HepG2 (cell line): ENCODE data around the gene GMFB. TPM values are rescaled to one million over a fixed set of nuclear protein-coding genes. Genes with fewer than 3 reads are reported as not detected.

Experiments used
- CBX2 ChIP-seq, 2 experiments: fragments of 200-600 bp in 1 of 2; sonication (generic); formaldehyde crosslinking in 1 of 2; IDR thresholded peaks; 2 replicates each; pipeline versions ENCODE4 v1.7.0 to v1.8.1; 2018 to 2022; ENCODE audit warnings: low read depth in 2 of 2, low read length in 1 of 2, mild to moderate bottlenecking in 1 of 2, missing genetic modification reagents in 1 of 2
- CREM ChIP-seq, 2 experiments: sonication (generic) in 1 of 2; formaldehyde crosslinking in 1 of 2; IDR thresholded peaks; 2 replicates each; pipeline versions ENCODE4 v1.4.0 to v1.6.1; 2016 to 2020; ENCODE audit warnings: antibody characterized with exemption in 1 of 2, mild to moderate bottlenecking in 1 of 2, missing genetic modification reagents in 1 of 2
- GABPB1 ChIP-seq: IDR thresholded peaks from 2 replicates; pipeline ENCODE4 v1.6.1; 2016; ENCODE audit warnings: mild to moderate bottlenecking, missing genetic modification reagents, moderate library complexity, missing compliant biosample characterization
- HMG20B ChIP-seq: conservative IDR thresholded peaks from 2 replicates; pipeline ENCODE4 v1.6.1; 2016; ENCODE audit warnings: missing genetic modification reagents, missing compliant biosample characterization
- HOXA5 ChIP-seq: sonication (generic); formaldehyde crosslinking; IDR thresholded peaks from 2 replicates; pipeline ENCODE4 v1.4.0; 2020; ENCODE audit warnings: missing genetic modification reagents
- JUN ChIP-seq: sonication (generic); formaldehyde crosslinking; IDR thresholded peaks from 2 replicates; pipeline ENCODE4 v1.4.0; 2020; ENCODE audit warnings: mild to moderate bottlenecking, missing genetic modification reagents
- SOX6 ChIP-seq, 2 experiments: fragments of 450-650 bp in 1 of 2; sonication (generic) in 1 of 2; formaldehyde crosslinking in 1 of 2; IDR thresholded peaks; 2 replicates each; pipeline versions ENCODE4 v1.4.0 to v1.6.1; 2017 to 2020; ENCODE audit warnings: antibody characterized with exemption in 1 of 2, mild to moderate bottlenecking in 1 of 2, missing genetic modification reagents in 1 of 2
- TARDBP ChIP-seq: sonication (generic); formaldehyde crosslinking; IDR thresholded peaks from 2 replicates; pipeline ENCODE4 v1.8.0; 2022; ENCODE audit warnings: mild to moderate bottlenecking, missing genetic modification reagents
- XRCC5 ChIP-seq: fragments of 200-400 bp; formaldehyde crosslinking; optimal IDR thresholded peaks from 2 replicates; pipeline ENCODE3; 2017; ENCODE audit warnings: mild to moderate bottlenecking, low read length
- YEATS4 ChIP-seq: sonication (generic); formaldehyde crosslinking; IDR thresholded peaks from 2 replicates; pipeline ENCODE4 v1.4.0; 2020; ENCODE audit warnings: missing genetic modification reagents, borderline replicate concordance
- ZNF12 ChIP-seq: sonication (generic); formaldehyde crosslinking; IDR thresholded peaks from 2 replicates; pipeline ENCODE4 v1.5.0; 2020; ENCODE audit warnings: missing genetic modification reagents
- ZNF451 ChIP-seq: sonication (generic); formaldehyde crosslinking; IDR thresholded peaks from 2 replicates; pipeline ENCODE4 v1.5.0; 2020; ENCODE audit warnings: mild to moderate bottlenecking, missing genetic modification reagents
- ZNF576 ChIP-seq: sonication (generic); formaldehyde crosslinking; IDR thresholded peaks from 2 replicates; pipeline ENCODE4 v1.4.0; 2020; ENCODE audit warnings: mild to moderate bottlenecking, missing genetic modification reagents
- ZNF652 ChIP-seq: IDR thresholded peaks from 2 replicates; pipeline ENCODE4 v1.6.1; 2016; ENCODE audit warnings: low read depth, borderline replicate concordance
- ZNF790 ChIP-seq: sonication (generic); formaldehyde crosslinking; IDR thresholded peaks from 2 replicates; pipeline ENCODE4 v1.8.0; 2022; ENCODE audit warnings: missing genetic modification reagents, mild to moderate bottlenecking, borderline replicate concordance
- ZNF883 ChIP-seq: sonication (generic); formaldehyde crosslinking; IDR thresholded peaks from 2 replicates; pipeline ENCODE4 v1.5.1; 2020; ENCODE audit warnings: mild to moderate bottlenecking, missing genetic modification reagents; ENCODE audit errors: not compliant biosample characterization
- polyA plus RNA-seq, 8 experiments: library from polyadenylated mRNA; depleted of rRNA in 3 of 8; stranded (reverse) in 7 of 8; unstranded in 1 of 8; fragments of >200 nt; fragmentation: Illumina TruSeq in 4 of 8; extraction: Trizol in 4 of 8; gene quantifications; 2 replicates each; pipeline versions ENCODE4 v1.2.1 to v1.2.3, GENCODE V29; 2011 to 2016; ENCODE audit warnings: low read depth in 4 of 8, missing spikeins in 1 of 8, mixed read lengths in 1 of 8; ENCODE audit not compliant: insufficient read depth in 1 of 8
- total RNA-seq, 5 experiments: library from RNA; depleted of rRNA; stranded (reverse); fragments of >200 nt; fragmentation: Illumina TruSeq; extraction: Trizol; gene quantifications; 2 replicates each; pipeline ENCODE4 v1.2.3, GENCODE V29; 2016; ENCODE audit warnings: low read depth in 1 of 5
- TF ChIP-seq, protein P1 (sequence below): IDR thresholded peaks from 2 replicates; pipeline ENCODE4 v1.6.1; 2016; ENCODE audit warnings: low read depth, control low read depth
- TF ChIP-seq, protein P2 (sequence below): sonication (generic); formaldehyde crosslinking; IDR thresholded peaks from 2 replicates; pipeline ENCODE4 v1.8.0; 2022; ENCODE audit warnings: missing genetic modification reagents, low read depth, mild to moderate bottlenecking, borderline replicate concordance
- TF ChIP-seq, protein P3 (sequence below): sonication (generic); formaldehyde crosslinking; IDR thresholded peaks from one replicate; pipeline ENCODE4 v1.5.1; 2020; ENCODE audit warnings: mild to moderate bottlenecking, missing genetic modification reagents; ENCODE audit errors: not compliant biosample characterization

GMFB gene
- total and polyA plus RNA-seq, 2 of the 13 experiments (the other 11 are each of a cell fraction or from before 2014, with no cell fraction given): 17.3 to 68.2 TPM

- TF ChIP-seq, protein P1, sequence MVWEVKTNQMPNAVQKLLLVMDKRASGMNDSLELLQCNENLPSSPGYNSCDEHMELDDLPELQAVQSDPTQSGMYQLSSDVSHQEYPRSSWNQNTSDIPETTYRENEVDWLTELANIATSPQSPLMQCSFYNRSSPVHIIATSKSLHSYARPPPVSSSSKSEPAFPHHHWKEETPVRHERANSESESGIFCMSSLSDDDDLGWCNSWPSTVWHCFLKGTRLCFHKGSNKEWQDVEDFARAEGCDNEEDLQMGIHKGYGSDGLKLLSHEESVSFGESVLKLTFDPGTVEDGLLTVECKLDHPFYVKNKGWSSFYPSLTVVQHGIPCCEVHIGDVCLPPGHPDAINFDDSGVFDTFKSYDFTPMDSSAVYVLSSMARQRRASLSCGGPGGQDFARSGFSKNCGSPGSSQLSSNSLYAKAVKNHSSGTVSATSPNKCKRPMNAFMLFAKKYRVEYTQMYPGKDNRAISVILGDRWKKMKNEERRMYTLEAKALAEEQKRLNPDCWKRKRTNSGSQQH (CRISPR knock-in tag): no peak
- TF ChIP-seq JUN (CRISPR knock-in tag) (no peak), CREM (IDR thresholded peaks at IDR 0.05) (peak; percentile 43; the same call in 1 of the 2 replicates), CREM (CRISPR knock-in tag; IDR thresholded peaks at IDR 0.05) (no peak), ZNF790 (no peak), YEATS4 (CRISPR knock-in tag) (peak; percentile 60), HOXA5 (CRISPR knock-in tag) (no peak; the same call in 1 of the 2 replicates), ZNF576 (CRISPR knock-in tag) (no peak), ZNF451 (CRISPR knock-in tag) (no peak), TARDBP (CRISPR knock-in tag) (0 out of 2 replicates have a peak, but pooled peaks have one; percentile 49), ZNF12 (CRISPR knock-in tag) (no peak), XRCC5 (no peak), GABPB1 (0 out of 2 replicates have a peak, but pooled peaks have one; percentile 19), CBX2 (IDR thresholded peaks at IDR 0.05; ENCODE audit: low read depth, low read length) (no peak), CBX2 (CRISPR knock-in tag; IDR thresholded peaks at IDR 0.05; ENCODE audit: low read depth) (no peak), ZNF883 (CRISPR knock-in tag) (no peak), SOX6 (IDR thresholded peaks at IDR 0.05) (no peak), SOX6 (CRISPR knock-in tag; IDR thresholded peaks at IDR 0.05) (peak; percentile 22; the same call in 1 of the 2 replicates), ZNF652 (CRISPR knock-in tag) (peak; percentile 73; the same call in 1 of the 2 replicates), HMG20B (0 out of 2 replicates have a peak, but pooled peaks have one; percentile 51)
- TF ChIP-seq, protein P2, sequence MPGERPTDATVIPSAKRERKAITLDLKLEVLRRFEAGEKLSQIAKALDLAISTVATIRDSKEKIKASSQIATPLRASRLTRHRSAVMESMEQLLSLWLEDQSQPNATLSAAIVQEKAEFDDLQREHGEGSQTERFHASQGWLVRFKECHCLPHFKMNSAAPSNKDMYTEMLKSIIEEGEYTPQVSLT (CRISPR knock-in tag): no peak
- TF ChIP-seq, protein P3, sequence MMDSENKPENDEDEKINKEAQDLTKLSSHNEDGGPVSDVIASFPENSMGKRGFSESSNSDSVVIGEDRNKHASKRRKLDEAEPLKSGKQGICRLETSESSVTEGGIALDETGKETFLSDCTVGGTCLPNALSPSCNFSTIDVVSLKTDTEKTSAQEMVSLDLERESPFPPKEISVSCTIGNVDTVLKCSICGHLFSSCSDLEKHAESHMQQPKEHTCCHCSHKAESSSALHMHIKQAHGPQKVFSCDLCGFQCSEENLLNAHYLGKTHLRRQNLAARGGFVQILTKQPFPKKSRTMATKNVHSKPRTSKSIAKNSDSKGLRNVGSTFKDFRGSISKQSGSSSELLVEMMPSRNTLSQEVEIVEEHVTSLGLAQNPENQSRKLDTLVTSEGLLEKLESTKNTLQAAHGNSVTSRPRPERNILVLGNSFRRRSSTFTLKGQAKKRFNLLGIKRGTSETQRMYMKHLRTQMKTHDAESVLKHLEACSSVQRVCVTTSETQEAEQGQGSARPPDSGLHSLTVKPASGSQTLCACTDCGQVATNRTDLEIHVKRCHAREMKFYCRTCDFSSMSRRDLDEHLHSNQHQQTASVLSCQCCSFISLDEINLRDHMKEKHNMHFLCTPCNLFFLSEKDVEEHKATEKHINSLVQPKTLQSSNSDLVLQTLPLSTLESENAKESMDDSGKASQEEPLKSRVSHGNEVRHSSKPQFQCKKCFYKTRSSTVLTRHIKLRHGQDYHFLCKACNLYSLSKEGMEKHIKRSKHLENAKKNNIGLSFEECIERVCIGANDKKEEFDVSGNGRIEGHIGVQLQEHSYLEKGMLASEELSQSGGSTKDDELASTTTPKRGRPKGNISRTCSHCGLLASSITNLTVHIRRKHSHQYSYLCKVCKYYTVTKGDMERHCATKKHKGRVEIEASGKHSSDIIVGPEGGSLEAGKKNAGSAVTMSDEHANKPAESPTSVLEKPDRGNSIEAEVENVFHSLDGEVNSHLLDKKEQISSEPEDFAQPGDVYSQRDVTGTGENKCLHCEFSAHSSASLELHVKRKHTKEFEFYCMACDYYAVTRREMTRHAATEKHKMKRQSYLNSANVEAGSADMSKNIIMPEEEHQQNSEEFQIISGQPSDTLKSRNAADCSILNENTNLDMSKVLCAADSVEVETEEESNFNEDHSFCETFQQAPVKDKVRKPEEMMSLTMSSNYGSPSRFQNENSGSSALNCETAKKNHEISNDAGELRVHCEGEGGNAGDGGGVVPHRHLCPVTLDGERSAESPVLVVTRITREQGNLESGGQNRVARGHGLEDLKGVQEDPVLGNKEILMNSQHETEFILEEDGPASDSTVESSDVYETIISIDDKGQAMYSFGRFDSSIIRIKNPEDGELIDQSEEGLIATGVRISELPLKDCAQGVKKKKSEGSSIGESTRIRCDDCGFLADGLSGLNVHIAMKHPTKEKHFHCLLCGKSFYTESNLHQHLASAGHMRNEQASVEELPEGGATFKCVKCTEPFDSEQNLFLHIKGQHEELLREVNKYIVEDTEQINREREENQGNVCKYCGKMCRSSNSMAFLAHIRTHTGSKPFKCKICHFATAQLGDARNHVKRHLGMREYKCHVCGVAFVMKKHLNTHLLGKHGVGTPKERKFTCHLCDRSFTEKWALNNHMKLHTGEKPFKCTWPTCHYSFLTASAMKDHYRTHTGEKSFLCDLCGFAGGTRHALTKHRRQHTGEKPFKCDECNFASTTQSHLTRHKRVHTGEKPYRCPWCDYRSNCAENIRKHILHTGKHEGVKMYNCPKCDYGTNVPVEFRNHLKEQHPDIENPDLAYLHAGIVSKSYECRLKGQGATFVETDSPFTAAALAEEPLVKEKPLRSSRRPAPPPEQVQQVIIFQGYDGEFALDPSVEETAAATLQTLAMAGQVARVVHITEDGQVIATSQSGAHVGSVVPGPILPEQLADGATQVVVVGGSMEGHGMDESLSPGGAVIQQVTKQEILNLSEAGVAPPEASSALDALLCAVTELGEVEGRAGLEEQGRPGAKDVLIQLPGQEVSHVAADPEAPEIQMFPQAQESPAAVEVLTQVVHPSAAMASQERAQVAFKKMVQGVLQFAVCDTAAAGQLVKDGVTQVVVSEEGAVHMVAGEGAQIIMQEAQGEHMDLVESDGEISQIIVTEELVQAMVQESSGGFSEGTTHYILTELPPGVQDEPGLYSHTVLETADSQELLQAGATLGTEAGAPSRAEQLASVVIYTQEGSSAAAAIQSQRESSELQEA (CRISPR knock-in tag): no peak
Observed at GRCh38 chr14:54498095-54498531, 9.3 kb upstream of the GMFB start (continued).
